ENCODE measurements around the gene GLUD2.

GRCh38 chrX:121084903-121085611 lies 37.6 kb downstream of the GLUD2 start:
- TF ChIP-seq CTCF (IDR thresholded peaks at IDR 0.05) (no peak), POLR2A (IDR thresholded peaks at IDR 0.05) (no peak)
